GM19438 (cell line): ENCODE measurements around the gene PFDN4.

Source experiments
- ATAC-seq: cut with Tn5 transposase; IDR thresholded peaks from one replicate; pipeline ENCODE4 v1.9.1; 2021; ENCODE audit warnings: low read depth; ENCODE audit not compliant: unreplicated experiment

The PFDN4 gene, protein sequence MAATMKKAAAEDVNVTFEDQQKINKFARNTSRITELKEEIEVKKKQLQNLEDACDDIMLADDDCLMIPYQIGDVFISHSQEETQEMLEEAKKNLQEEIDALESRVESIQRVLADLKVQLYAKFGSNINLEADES

DNA sequence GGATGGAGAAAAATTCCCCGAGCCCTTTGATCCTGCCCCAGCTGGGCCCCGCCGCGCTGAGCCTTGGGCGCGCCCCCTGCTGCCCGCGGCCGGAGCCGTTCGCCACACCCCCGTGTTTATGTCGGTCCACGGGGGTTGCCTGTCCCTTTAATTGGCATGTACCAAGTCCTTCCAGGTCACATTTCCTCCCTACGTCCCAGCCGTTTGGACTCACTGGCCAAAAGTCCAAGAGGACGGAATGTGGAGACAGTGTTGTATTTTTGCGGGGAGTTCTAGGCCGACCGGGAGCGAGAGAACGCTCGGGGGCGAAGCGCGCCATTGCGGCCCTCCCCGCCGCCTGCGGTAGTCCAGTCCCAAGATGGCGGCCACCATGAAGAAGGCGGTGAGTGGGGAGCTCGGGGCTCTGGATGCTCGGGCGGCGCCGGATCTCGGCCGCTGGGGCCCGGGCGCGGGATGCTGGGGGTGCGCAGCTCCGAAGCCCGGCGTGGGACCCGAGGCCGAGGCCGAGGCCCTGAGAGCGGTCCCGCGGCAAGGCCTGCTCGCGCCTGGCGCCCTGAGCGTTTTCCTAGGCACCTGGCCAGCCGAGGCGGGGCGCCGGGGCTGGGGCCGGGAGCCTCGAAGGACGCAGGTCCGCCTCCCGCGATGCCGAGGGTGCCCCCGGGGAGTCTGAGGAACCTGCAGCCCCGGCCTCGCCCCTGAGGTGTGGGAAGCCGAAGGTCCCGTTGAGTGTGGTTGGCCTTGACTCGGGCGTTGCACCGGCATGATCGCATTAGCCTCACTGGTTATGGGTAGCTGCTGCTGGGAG, at the start of gene PFDN4:
TSS of gene PFDN4 (plus strand) at position 345 of the 805 bp plus-strand sequence. CDS start at position 359, 14 bp downstream.
- ATAC-seq = peak; percentile 95

DNA sequence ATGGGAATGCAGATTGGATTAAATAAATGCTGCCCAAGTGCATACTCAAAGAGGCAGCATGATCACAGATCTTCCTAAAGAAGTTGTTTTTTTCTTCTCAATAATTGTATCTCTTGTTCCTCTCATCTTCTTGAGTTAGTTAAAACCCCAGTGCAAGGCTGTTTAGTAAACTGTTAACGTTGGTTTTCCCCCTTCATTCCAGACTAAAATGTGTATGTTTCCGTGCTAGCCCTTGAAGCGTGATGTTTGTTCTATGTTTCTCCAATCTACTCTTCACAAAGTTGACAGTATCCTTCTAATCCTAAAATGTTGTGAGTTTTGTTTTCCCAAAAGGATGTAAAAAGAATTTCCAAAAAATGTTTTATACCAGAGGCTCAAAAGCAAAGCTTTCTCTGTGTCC, 49.7 kb upstream of the PFDN4 start:
- ATAC-seq = no peak

DNA sequence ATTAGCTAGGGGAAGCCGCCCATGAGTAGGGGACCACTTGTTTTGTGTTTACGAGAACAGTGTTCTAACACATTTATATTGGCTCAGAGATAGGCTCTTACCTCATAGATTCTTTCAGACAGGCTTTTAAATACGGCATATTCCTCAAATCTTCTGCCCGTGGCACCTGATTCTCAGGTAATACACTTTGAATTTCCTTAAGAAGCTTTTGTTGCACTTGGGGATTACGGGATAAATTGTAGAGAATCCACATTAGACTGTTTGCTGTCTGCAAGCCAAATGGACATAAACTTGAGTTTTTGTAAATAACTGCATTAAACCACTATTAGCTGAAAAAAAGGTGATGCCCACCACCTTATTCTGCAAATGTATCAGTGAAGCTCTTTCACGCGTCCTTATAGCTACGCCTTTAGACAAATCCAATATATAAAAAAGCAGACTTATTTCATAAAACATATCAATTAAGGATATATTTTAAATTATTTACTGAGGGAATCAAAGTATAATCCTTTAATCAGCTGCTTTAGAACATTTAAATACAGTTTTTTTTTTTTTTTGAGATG, 49.0 kb upstream of the PFDN4 start:
- no peak for ATAC-seq

DNA sequence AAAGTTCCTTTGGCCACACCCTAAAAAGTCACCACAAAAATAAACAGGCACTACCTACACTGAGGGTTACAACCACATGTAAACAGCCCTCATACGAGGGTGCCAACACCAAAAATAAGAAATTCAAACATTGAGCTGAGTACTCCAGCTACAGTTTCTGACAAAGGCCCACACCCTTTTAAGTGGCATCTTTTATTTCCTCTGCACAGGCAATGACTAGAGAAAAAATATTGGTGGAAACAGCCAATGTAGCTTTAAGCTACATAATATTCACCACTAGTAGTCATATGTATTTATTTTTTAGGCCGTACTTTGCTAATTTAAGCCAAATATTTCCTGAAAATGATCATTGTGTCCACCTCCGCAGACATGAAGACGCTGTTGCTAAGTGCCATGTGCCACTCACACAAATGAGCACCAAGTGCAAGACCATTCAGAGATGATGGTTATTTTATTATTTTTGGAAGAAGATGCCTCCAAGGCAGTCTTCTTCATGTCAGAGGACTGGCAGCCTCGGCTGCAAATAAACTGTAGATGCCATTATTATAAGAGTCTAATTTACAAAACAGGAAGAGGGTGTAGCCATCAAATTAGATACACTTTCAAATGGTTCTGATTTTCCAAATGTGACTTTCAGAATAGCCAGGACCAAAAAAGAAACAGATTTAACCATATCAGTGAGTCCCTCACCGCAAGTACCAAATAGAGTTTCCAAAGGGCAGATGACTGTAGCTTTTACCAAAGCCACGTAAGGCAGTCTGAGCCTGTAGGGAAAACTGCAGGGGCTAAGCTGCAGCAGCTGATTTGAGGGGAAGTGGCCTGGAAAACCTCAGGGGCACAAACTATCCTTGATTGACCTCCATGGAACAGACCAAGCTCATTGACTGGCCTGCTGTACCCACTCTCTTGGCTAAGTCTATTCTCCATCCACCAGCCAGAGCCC, 47.6 kb upstream of the PFDN4 start:
- no peak for ATAC-seq

DNA sequence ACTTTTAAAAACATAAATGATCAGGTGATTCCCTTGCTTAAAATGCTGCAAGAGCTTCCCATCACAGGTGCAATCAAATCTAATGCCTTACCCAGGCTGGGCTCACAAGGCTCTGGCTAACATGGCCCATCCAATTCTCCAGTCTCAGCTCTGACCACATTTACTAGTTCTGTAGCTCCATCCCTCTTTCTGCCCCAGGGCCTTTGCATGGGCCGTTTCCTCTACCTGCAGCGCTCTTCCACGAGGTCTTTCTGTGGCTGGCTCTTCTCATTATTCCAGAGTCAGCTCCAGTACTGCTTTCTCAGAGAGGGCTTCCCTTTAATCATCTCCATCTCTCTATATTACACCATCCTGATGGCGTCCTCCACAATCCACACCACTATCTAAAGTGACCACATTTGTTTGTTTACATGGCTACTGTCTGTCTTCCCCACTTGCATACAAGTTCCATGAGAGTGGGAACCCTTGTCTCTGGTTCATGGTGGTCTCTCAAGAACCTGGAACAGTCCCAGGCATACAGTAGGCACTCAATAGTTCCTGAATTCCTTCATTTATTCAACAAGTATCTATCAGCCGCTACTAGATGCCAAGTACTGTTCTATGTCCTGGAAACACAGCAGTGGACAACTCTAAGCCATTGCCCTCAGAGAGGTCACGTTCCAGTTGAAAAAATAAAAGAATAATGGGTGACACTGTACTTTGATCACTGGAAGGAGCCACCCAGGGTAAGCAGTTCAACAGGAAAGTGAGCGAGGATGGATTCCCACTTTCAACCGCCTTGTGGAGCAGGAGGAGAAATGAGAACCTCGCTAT, 46.7 kb upstream of the PFDN4 start:
- ATAC-seq = no peak

DNA sequence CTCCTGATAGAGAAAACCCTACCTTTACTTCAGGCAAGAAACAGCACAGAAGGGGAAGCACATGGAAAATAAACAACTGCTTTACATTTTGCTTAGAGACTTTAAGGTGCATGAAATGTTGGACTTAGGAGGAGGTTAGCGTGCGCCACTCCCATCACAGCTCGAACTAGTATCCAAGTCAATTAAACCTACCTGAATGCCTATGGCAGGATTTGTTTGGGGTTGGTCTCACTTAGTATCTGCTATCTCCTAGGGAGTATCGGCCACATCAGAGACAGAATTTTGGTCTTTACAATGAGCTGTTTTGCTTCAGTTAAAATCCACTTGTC, 46.1 kb upstream of the PFDN4 start:
- ATAC-seq = no peak

DNA sequence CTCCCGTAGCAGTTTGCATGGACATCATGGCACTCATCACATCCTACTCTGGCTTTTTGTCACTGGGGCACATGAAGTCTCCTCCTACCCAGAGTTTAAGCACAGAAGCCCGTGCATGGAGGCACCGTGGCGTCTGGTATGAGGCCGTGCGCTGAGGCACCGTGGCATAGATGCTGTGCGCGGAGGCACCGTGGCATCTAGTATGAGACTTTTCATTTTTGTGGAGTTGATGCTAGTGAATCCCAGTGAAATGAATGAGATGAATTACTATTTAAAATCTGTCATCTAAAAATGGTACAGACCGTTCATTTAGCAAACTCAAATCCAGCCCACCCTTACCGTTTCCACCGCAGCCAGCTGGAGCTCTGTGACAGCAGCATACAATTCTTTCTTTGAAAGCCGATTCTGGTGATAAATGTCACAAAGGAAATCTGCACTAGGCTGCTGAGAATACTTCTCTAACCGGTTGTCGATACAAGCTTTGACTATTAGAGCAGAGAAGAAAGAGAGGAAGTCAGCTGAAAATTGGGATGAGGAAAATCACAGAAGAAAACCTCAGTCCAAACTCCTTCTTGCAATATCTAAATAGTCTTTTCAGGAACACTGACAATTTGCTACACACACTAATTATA, 45.4 kb upstream of the PFDN4 start:
- no peak for ATAC-seq

DNA sequence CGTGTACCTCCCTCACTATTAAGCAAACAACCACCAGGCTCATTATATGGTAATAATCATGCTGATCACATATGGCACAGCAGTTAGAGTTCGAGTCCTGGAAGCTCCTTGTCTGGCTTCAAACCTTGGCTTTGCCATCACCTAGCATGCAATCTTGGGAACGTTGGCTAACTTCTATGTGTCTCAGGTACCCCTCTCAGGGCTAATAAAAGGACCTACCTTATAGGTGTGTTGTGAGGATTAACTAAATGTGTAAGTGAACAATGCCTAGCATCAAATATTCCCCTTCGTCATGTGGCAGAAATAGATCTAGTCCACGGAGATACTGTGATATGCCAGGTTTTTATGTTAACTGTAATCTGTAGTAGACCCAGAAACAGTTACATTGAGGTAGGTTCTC, 44.5 kb upstream of the PFDN4 start:
- ATAC-seq = no peak

DNA sequence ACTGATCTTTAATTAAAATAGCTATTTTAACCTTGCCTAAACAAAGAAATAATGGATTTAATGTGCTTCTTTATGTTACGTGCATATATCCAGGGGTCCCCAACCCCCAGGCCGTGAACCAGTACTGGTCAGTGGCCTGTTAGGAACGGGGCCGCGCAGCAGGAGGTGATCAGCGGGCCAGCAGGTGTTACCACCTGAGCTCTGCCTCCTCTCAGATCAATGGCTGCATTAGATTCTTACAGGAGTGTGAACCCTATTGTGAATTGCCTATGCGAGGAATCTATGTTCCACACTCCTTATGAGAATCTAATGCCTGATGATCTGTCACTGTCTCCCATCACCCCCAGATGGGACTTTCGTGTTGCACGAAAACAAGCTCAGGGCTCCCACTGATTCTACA, 42.9 kb upstream of the PFDN4 start:
- ATAC-seq = no peak

DNA sequence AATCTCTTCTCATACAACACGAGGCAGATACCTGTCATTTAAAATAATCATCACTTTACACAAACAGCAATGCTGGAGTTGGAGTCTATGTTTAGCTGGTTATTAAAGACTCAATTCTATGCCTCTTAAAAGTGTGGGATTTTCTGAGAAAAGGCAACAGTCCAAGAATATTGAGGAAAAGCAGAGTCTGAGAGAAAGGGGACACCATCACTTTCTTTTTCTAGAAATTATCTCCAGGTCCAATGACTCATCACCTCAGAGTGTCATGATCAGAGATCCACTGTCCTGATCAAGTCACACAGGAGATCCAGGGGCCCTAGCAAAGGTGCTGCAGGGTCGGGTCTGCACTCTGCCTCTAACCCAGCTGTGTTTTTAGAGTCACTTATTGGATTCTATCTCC, 42.1 kb upstream of the PFDN4 start:
- no peak for ATAC-seq

DNA sequence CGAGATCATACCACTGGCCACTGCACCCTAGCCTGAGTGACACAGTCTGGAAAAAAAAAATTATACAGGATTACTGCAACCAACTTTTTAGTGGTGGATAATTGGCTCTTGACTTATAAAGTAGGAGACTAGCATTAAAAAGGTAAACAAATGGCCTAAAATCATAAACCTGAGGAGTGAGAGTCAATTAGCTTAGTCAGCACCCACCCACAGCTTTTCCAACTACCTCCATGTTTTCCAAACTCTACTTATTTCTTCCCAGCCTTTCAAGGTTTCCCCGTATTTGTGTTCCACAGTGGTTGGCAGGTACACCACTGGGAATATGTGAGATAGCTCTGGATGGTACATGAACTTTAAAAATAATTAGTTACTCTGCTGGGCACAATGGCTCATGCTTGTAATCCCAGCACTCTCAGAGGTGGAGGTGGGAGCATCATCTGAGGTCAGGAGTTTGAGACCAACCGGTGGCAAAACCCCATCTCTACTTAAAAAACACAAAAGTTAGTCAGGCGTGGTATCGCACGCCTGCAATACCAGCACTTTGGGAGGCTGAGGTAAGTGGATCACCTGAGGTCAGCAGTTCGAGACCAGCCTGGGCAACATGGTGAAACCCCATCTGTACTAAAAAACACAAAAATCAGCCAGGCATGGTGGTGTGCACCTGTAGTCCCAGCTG, 40.8 kb upstream of the PFDN4 start:
- no peak for ATAC-seq

DNA sequence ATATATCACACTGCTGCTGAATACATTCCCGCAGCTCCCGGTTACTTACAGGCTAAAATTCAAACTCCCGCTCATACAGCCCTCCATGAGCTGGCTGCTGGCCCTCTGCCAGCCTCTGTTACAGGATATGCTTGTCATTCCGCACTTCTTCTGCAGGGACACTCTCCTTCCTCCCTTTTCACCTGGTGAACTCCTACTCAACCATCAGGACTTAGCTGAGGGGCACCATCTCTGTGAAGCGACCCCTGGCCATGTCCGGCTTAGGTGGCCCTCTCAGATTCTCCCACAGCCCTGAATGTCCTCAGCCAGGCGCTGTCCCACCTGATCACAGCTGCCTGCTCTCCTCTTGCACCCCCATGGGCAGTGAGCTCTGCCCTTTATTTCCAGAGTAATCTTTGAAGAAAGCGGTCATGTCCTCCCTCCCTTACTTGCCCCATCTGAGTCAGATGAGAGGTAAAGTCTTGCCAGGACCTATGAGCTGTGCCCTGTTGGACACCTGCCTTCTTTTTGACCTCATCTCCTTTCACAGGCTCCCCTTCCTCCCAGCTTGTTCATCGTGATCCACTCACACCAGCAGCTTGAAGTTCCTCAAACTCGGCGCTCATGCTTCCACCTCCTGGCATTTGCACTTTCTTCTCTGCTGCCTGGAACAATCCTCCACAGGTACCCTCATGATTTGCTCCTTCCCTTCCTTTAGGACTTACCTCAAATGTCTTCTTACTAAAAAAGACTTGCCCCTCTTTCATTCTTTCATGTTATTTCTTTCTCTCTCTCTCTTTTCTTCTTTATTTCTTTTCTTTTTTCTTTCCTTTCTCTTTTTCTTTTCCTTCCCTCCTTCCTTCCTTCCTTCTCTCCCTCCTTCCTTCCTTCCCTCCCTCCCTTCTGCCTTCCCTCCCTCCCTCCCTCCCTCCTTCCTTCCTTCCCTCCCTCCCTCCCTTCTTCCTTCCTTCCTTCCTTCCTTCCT, 39.7 kb upstream of the PFDN4 start:
- no peak for ATAC-seq

DNA sequence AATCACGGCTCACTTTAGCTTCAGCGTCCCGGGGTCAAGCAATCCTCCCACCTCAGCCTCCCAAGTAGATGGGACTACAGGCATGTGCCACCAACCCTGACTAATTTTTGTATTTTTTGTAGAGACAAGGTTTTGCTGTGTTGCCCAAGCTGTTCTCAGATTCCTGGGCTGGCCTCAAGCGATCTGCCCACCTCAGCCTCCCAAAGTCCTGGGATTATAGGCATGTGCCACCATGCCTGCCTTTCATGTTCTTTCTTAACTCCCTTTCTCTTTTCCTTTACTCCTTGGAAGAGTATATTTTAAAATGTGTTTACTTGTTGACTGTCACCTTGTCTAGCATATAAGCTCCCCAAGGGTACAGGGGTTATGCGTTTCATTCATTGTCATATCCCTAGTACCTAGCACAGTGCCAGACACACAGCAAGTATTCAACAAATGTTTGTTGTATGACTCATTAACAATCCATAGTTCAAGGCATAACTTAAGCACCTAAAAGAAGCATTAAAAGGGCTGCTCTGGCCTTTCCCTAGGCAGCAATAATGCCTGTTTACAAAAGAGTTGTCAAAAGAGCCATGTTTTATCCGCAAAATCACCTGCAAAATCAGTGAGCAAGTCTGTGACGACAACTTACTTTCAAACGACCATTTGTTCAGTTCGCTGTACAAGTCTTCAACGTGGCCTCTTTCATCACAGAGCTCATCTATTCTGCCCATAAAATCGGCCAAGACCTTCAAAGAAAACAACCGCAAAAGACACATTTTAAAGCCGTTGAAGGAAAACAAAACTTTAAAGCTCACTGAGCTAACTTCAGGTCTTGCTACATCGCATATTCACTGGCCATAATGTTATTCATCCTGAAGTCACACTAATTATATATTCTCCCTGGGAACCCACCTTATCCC, 38.7 kb upstream of the PFDN4 start:
- no peak for ATAC-seq

DNA sequence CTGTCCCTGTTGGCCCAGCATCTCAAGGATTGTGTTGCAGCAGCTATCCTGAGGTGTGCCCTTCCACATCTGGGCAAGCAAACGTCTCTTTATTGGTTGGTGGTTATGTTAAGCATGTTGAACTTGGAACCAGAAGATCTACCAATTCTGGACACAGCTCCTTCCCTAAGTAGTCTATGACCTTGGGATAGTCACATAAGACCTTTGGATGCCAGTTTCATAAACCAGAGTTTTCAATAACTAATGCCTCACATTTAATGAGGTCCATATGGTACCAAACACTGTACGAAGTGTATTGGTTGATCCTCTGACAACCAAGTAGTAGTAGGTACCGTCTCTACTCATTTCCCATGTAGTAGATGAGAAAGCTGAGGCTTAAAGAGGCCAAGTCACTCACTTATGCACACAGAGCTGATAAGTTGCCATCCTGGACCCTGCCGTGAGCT, 37.8 kb upstream of the PFDN4 start:
- no peak for ATAC-seq

DNA sequence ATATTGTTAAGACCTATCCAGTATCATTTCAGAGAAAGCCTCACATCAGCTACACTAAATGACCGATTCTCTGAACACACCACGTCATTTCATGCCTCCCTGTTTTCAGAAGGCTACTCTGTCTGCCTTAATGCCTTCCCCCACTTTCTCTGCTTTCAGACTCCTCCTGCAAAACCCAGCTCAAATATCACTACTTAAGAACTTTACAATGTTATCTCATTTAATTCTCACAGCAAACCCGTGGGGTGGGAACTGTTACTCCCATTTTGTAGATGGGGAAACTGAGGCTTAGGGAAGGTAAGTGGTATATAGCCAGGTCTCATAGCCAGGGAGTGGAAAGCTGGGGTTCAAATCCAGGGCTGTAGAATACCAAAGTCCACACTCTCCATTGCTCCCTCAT, 36.9 kb upstream of the PFDN4 start:
- no peak for ATAC-seq

DNA sequence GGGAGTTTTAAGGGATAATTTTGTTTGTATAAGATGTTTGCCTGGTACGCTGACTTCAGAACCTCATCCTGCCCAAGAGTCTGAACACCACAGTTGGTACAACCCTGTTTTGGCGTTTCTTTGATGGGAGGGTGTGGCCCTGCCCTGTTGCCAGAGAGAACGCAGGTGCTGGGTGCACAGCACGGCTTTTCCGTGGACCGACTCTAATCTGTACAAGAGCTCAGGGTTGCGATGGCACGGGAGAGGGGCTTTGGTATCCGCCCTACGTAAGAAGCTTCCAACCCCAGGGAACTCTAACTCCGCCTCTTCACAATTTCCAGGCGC, 35.4 kb upstream of the PFDN4 start:
- no peak for ATAC-seq
